ENCODE results near the gene SLC1A5. TPM values are rescaled to one million over a fixed set of nuclear protein-coding genes. Genes with fewer than 3 reads are reported as not detected.
A peak's percentile ranks its signal among the peaks of the same experiment; 100 is the strongest.

The SLC1A5 gene
- polyA plus RNA-seq, 3 donors: 34.6 to 64.9 (median 57.3) TPM

DNA sequence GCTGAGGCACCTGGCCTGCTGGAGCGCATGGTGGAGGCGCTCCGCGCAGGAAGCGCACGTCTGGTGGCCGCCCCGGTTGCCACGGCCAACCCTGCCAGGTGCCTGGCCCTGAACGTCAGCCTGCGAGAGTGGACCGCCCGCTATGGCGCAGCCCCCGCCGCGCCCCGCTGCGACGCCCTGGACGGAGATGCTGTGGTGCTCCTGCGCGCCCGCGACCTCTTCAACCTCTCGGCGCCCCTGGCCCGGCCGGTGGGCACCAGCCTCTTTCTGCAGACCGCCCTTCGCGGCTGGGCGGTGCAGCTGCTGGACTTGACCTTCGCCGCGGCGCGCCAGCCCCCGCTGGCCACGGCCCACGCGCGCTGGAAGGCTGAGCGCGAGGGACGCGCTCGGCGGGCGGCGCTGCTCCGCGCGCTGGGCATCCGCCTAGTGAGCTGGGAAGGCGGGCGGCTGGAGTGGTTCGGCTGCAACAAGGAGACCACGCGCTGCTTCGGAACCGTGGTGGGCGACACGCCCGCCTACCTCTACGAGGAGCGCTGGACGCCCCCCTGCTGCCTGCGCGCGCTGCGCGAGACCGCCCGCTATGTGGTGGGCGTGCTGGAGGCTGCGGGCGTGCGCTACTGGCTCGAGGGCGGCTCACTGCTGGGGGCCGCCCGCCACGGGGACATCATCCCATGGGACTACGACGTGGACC is 32.4 kb downstream of the SLC1A5 start:
- Histone ChIP-seq H3K27ac (ENCODE audit: low read depth in 1 of 2, low read length in 2 of 2) (no peak overlapping the region), H3K36me3 (replicated peaks in 1 of 2; ENCODE audit: control insufficient read depth in 1 of 2, insufficient read depth in 2 of 2, low read length in 2 of 2) (no peaks in the 10 kb centered on the region), H2AFZ (ENCODE audit: insufficient read depth, low read depth, low read length, poor library complexity, severe bottlenecking) (no peak overlapping the region), H3K9me3 (replicated peaks in 1 of 2; ENCODE audit: control insufficient read depth in 1 of 2, insufficient read depth in 1 of 2, low read length in 2 of 2) (no peaks in the 10 kb centered on the region), H3K9ac (ENCODE audit: insufficient read depth, low read length, poor library complexity, severe bottlenecking) (no peak overlapping the region), H3K4me3 (replicated peaks in 1 of 3; ENCODE audit: low read depth in 2 of 3, low read length in 3 of 3) (no peak overlapping the region), H3K79me2 (ENCODE audit: insufficient read depth, low read length) (no peaks in the 10 kb centered on the region), H3K4me1 (ENCODE audit: control insufficient read depth in 1 of 2, insufficient read depth in 2 of 2, low read length in 2 of 2) (peaks cover 28 to 35% of the 10 kb centered on the region in 2 donors), H3K4me2 (replicated peaks; ENCODE audit: extremely low read depth, low read length, poor library complexity, severe bottlenecking) (no peak overlapping the region), H3K27me3 (ENCODE audit: control insufficient read depth in 2 of 2, insufficient read depth in 2 of 2, low read length in 2 of 2) (no peaks in the 10 kb centered on the region), H4K20me1 (ENCODE audit: insufficient read depth, low read length) (peaks cover 7% of the 10 kb centered on the region)
- Mint-ChIP-seq H3K9me3 (peaks cover 0 to 4% (median 2%) of the 10 kb centered on the region in 7 donors), H3K4me1 (peaks cover 32% of the 10 kb centered on the region), H3K27me3 (ENCODE audit: low read depth in 3 of 3) (peaks cover 0 to 4% (median 4%) of the 10 kb centered on the region in 3 donors), H3K27ac (no peak overlapping the region), H3K4me3 (no peak overlapping the region), H3K36me3 (peaks cover 10 to 25% of the 10 kb centered on the region in 2 donors)
- WGBS (ENCODE audit: insufficient coverage): 98% methylated on average over 81 of the region's 86 CpGs
- TF ChIP-seq, protein P1, sequence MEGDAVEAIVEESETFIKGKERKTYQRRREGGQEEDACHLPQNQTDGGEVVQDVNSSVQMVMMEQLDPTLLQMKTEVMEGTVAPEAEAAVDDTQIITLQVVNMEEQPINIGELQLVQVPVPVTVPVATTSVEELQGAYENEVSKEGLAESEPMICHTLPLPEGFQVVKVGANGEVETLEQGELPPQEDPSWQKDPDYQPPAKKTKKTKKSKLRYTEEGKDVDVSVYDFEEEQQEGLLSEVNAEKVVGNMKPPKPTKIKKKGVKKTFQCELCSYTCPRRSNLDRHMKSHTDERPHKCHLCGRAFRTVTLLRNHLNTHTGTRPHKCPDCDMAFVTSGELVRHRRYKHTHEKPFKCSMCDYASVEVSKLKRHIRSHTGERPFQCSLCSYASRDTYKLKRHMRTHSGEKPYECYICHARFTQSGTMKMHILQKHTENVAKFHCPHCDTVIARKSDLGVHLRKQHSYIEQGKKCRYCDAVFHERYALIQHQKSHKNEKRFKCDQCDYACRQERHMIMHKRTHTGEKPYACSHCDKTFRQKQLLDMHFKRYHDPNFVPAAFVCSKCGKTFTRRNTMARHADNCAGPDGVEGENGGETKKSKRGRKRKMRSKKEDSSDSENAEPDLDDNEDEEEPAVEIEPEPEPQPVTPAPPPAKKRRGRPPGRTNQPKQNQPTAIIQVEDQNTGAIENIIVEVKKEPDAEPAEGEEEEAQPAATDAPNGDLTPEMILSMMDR (IDR thresholded peaks at IDR 0.05): no peak
- intact Hi-C loops (cut with micrococcal nuclease): loop anchor here in 1 of 2 donors (5.0 kb wide), 1 partner anchor 86 kb away; no protein-coding TSS in a partner anchor
- no peak for DNase-seq

DNA sequence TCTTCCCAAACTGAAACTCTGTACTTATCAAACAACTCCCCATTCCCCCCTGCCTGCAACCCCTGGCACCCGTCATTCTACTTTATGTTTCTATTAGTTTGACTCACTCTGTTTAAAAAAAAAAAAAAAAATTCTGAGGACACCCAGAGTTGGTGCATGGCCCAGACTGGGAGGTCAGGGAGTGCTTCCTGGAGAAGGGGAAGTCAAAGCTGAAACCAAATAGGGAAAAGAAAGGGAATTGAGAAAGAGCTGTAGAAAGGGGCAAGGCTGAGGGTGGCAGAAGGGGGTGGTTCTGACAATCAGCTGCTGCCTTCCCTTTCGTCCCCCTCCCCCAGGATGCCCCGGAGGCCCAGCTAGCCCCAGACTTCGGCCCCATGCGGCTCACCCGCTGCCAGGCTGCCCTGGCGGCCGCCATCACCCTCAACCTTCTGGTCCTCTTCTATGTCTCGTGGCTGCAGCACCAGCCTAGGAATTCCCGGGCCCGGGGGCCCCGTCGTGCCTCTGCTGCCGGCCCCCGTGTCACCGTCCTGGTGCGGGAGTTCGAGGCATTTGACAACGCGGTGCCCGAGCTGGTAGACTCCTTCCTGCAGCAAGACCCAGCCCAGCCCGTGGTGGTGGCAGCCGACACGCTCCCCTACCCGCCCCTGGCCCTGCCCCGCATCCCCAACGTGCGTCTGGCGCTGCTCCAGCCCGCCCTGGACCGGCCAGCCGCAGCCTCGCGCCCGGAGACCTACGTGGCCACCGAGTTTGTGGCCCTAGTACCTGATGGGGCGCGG is 33.1 kb downstream of the SLC1A5 start:
- Histone ChIP-seq H2AFZ (ENCODE audit: insufficient read depth, low read depth, low read length, poor library complexity, severe bottlenecking) (no peak overlapping the region), H4K20me1 (ENCODE audit: insufficient read depth, low read length) (peaks cover 7% of the 10 kb centered on the region), H3K9ac (ENCODE audit: insufficient read depth, low read length, poor library complexity, severe bottlenecking) (no peak overlapping the region), H3K79me2 (ENCODE audit: insufficient read depth, low read length) (no peaks in the 10 kb centered on the region), H3K9me3 (replicated peaks in 1 of 2; ENCODE audit: control insufficient read depth in 1 of 2, insufficient read depth in 1 of 2, low read length in 2 of 2) (no peaks in the 10 kb centered on the region), H3K27me3 (ENCODE audit: control insufficient read depth in 2 of 2, insufficient read depth in 2 of 2, low read length in 2 of 2) (no peaks in the 10 kb centered on the region), H3K27ac (ENCODE audit: low read depth in 1 of 2, low read length in 2 of 2) (peak overlapping the region; percentile 20), H3K36me3 (replicated peaks in 1 of 2; ENCODE audit: control insufficient read depth in 1 of 2, insufficient read depth in 2 of 2, low read length in 2 of 2) (peaks cover 0 to 7% of the 10 kb centered on the region in 2 donors), H3K4me3 (replicated peaks in 1 of 3; ENCODE audit: low read depth in 2 of 3, low read length in 3 of 3) (peak overlapping the region in 1 of 3 experiments; percentile 40), H3K4me2 (replicated peaks; ENCODE audit: extremely low read depth, low read length, poor library complexity, severe bottlenecking) (peak overlapping the region; percentile 52), H3K4me1 (ENCODE audit: control insufficient read depth in 1 of 2, insufficient read depth in 2 of 2, low read length in 2 of 2) (peaks cover 28 to 35% of the 10 kb centered on the region in 2 donors)
- H3K4me1 Mint-ChIP-seq: peaks cover 31% of the 10 kb centered on the region
- H3K27ac Mint-ChIP-seq: peak overlapping the region in 6 of 7 donors; percentile 13 to 76 (median 38)
- peaks cover 0 to 4% (median 4%) of the 10 kb centered on the region in 3 donors for H3K27me3 Mint-ChIP-seq (ENCODE audit: low read depth in 3 of 3)
- peaks cover 12 to 31% of the 10 kb centered on the region in 2 donors for H3K36me3 Mint-ChIP-seq
- peak; percentile 43 to 67 (median 47) for DNase-seq
- intact Hi-C loops (cut with micrococcal nuclease): loop anchor here in 1 of 2 donors (5.0 kb wide), 1 partner anchor 87 kb away; no protein-coding TSS in a partner anchor
- TF ChIP-seq, protein P1 (IDR thresholded peaks at IDR 0.05): no peak
- no peak overlapping the region for H3K4me3 Mint-ChIP-seq
- 76% methylated on average over 38 of the region's 39 CpGs for WGBS (ENCODE audit: insufficient coverage)
- H3K9me3 Mint-ChIP-seq: peaks cover 0 to 4% (median 2%) of the 10 kb centered on the region in 7 donors

Measured in CD14-positive monocyte (primary cell).